SK-N-SH treated with all-trans-retinoic acid at 6 μM for 48 hours (cell line): ENCODE results near the gene MXRA8.

Experiments
- ATAC-seq: fragments of 200-7000 bp; cut with Tn5 transposase; 3 replicates; pipeline ENCODE4 v1.9.1; 2020; ENCODE audit warnings: mild to moderate bottlenecking, moderate library complexity
- ARNTL ChIP-seq: fragments of 450-650 bp; formaldehyde crosslinking; IDR thresholded peaks from 2 replicates; pipeline ENCODE4 v1.5.0; 2020; ENCODE audit warnings: low read depth, mild to moderate bottlenecking, moderate library complexity, borderline replicate concordance
- BACH2 ChIP-seq: fragments of 250-450 bp; sonication (Bioruptor Pico); IDR thresholded peaks from 2 replicates; pipeline ENCODE4 v1.9.0; 2021; ENCODE audit warnings: mild to moderate bottlenecking, borderline replicate concordance
- ESRRG ChIP-seq: fragments of 250-450 bp; sonication (Bioruptor Pico); IDR thresholded peaks from 2 replicates; pipeline ENCODE4 v1.6.1; 2021; ENCODE audit warnings: mild to moderate bottlenecking
- GLIS3 ChIP-seq: fragments of 250-450 bp; sonication (Bioruptor Pico); IDR thresholded peaks from 2 replicates; pipeline ENCODE4 v1.5.0; 2020; ENCODE audit warnings: mild to moderate bottlenecking, moderate library complexity
- ISL1 ChIP-seq: fragments of 250-450 bp; sonication (Bioruptor Pico); IDR thresholded peaks from 2 replicates; pipeline ENCODE4 v2.1.2; 2022; ENCODE audit warnings: mild to moderate bottlenecking, moderate library complexity
- OSR1 ChIP-seq: fragments of 250-450 bp; sonication (Bioruptor Pico); IDR thresholded peaks from 2 replicates; pipeline ENCODE4 v1.8.0; 2022; ENCODE audit warnings: moderate library complexity, mild to moderate bottlenecking, inconsistent platforms
- PATZ1 ChIP-seq: fragments of 250-450 bp; sonication (Bioruptor Pico); IDR thresholded peaks from 2 replicates; pipeline ENCODE4 v1.8.0; 2020; ENCODE audit warnings: mild to moderate bottlenecking, moderate library complexity, borderline replicate concordance
- POU6F1 ChIP-seq: fragments of 250-450 bp; sonication (Bioruptor Pico); IDR thresholded peaks from 2 replicates; pipeline ENCODE4 v1.8.0; 2021; ENCODE audit warnings: low read depth, mild to moderate bottlenecking, moderate library complexity, borderline replicate concordance
- PPARA ChIP-seq: fragments of 250-450 bp; sonication (Bioruptor Pico); IDR thresholded peaks from 2 replicates; pipeline ENCODE4 v1.5.0; 2020; ENCODE audit warnings: mild to moderate bottlenecking, borderline replicate concordance
- RARB ChIP-seq: fragments of 250-450 bp; sonication (Bioruptor Pico); IDR thresholded peaks from 2 replicates; pipeline ENCODE4 v1.8.0; 2021; ENCODE audit warnings: mild to moderate bottlenecking, moderate library complexity
- SNAI2 ChIP-seq: fragments of 250-450 bp; sonication (Bioruptor Pico); IDR thresholded peaks from 2 replicates; pipeline ENCODE4 v1.5.0; 2020; ENCODE audit warnings: mild to moderate bottlenecking, moderate library complexity
- TCF4 ChIP-seq: fragments of 250-450 bp; sonication (Bioruptor Pico); IDR thresholded peaks from 2 replicates; pipeline ENCODE4 v1.8.0; 2021; ENCODE audit warnings: mild to moderate bottlenecking, moderate library complexity, borderline replicate concordance
- TOX ChIP-seq: fragments of 250-450 bp; sonication (Bioruptor Pico); IDR thresholded peaks from 2 replicates; pipeline ENCODE4 v1.8.0; 2021; ENCODE audit warnings: mild to moderate bottlenecking, moderate library complexity, borderline replicate concordance
- ZC3H10 ChIP-seq: fragments of 250-450 bp; sonication (Bioruptor Pico); IDR thresholded peaks from 2 replicates; pipeline ENCODE4 v1.5.1; 2021; ENCODE audit warnings: mild to moderate bottlenecking, moderate library complexity
- ZFP3 ChIP-seq: fragments of 250-450 bp; sonication (Bioruptor Pico); IDR thresholded peaks from 2 replicates; pipeline ENCODE4 v1.5.0; 2020; ENCODE audit warnings: mild to moderate bottlenecking, moderate library complexity
- ZFP30 ChIP-seq: fragments of 450-650 bp; formaldehyde crosslinking; IDR thresholded peaks from 2 replicates; pipeline ENCODE4 v1.5.0; 2022; ENCODE audit warnings: mild to moderate bottlenecking, moderate library complexity
- ZNF565 ChIP-seq: fragments of 450-650 bp; formaldehyde crosslinking; conservative IDR thresholded peaks from 2 replicates; pipeline ENCODE4 v1.5.0; 2020; ENCODE audit warnings: low read depth, mild to moderate bottlenecking, moderate library complexity
- ZNF70 ChIP-seq: fragments of 450-650 bp; formaldehyde crosslinking; IDR thresholded peaks from 2 replicates; pipeline ENCODE4 v1.5.0; 2020; ENCODE audit warnings: mild to moderate bottlenecking, moderate library complexity
- ZNF8 ChIP-seq: fragments of 450-650 bp; formaldehyde crosslinking; IDR thresholded peaks from 2 replicates; pipeline ENCODE4 v1.5.0; 2020; ENCODE audit warnings: mild to moderate bottlenecking, moderate library complexity
- TF ChIP-seq, protein P1 (sequence below): fragments of 250-450 bp; sonication (Bioruptor Pico); IDR thresholded peaks from 2 replicates; pipeline ENCODE4 v1.5.1; 2021; ENCODE audit warnings: mild to moderate bottlenecking, moderate library complexity
- TF ChIP-seq, protein P2 (sequence below): fragments of 250-450 bp; sonication (Bioruptor Pico); IDR thresholded peaks from 2 replicates; pipeline ENCODE4 v1.5.1; 2020; ENCODE audit warnings: low read depth, mild to moderate bottlenecking, moderate library complexity
- TF ChIP-seq, protein P3 (sequence below): fragments of 250-450 bp; sonication (Bioruptor Pico); IDR thresholded peaks from 2 replicates; pipeline ENCODE4 v1.5.0; 2020; ENCODE audit warnings: mild to moderate bottlenecking, moderate library complexity

MXRA8 gene

GRCh38 chr1:1395166-1395565 is 36.8 kb upstream of the MXRA8 start:
- TF ChIP-seq ZC3H10 (CRISPR knock-in tag) (no peak), PATZ1 (CRISPR knock-in tag) (no peak), RARB (CRISPR knock-in tag) (no peak), POU6F1 (no peak), ZNF8 (CRISPR knock-in tag) (no peak), TCF4 (no peak), BACH2 (CRISPR knock-in tag) (no peak), ZFP3 (CRISPR knock-in tag) (no peak), ARNTL (CRISPR knock-in tag) (no peak), PPARA (CRISPR knock-in tag) (no peak), OSR1 (CRISPR knock-in tag) (no peak), SNAI2 (CRISPR knock-in tag) (no peak), ZNF565 (CRISPR knock-in tag) (no peak)
- TF ChIP-seq, protein P1, sequence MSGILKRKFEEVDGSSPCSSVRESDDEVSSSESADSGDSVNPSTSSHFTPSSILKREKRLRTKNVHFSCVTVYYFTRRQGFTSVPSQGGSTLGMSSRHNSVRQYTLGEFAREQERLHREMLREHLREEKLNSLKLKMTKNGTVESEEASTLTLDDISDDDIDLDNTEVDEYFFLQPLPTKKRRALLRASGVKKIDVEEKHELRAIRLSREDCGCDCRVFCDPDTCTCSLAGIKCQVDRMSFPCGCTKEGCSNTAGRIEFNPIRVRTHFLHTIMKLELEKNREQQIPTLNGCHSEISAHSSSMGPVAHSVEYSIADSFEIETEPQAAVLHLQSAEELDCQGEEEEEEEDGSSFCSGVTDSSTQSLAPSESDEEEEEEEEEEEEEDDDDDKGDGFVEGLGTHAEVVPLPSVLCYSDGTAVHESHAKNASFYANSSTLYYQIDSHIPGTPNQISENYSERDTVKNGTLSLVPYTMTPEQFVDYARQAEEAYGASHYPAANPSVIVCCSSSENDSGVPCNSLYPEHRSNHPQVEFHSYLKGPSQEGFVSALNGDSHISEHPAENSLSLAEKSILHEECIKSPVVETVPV, result no peak
- TF ChIP-seq, protein P2, sequence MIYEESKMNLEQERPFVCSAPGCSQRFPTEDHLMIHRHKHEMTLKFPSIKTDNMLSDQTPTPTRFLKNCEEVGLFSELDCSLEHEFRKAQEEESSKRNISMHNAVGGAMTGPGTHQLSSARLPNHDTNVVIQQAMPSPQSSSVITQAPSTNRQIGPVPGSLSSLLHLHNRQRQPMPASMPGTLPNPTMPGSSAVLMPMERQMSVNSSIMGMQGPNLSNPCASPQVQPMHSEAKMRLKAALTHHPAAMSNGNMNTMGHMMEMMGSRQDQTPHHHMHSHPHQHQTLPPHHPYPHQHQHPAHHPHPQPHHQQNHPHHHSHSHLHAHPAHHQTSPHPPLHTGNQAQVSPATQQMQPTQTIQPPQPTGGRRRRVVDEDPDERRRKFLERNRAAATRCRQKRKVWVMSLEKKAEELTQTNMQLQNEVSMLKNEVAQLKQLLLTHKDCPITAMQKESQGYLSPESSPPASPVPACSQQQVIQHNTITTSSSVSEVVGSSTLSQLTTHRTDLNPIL (CRISPR knock-in tag), result no peak
- ATAC-seq, result no peak

DNA sequence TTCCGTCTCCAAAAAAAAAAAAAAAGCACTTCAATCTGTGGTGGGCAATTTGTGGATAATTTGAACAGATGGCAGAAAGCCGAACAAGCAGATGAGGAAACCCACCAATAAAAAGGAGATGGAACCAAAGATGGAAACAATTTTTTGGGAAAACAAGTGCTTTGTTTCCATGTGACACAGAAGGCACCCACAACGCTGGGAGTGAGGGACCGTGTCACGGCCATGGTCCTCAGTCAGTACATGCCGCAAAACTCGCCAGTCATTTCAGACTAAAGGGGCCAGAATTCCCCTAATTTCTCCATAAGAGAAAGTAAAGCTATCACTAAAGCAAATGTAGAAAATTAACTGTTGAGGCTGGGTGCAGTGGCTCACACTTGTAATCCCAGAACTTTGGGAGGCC is 35.8 kb upstream of the MXRA8 start:
- ATAC-seq, result no peak
- TF ChIP-seq ZNF70 (CRISPR knock-in tag) (no peak), RARB (CRISPR knock-in tag) (no peak), ZNF565 (CRISPR knock-in tag) (no peak), BACH2 (CRISPR knock-in tag) (no peak), ZFP30 (CRISPR knock-in tag) (no peak), ZFP3 (CRISPR knock-in tag) (no peak), TOX (CRISPR knock-in tag) (no peak), ESRRG (CRISPR knock-in tag) (no peak), GLIS3 (CRISPR knock-in tag) (no peak), OSR1 (CRISPR knock-in tag) (no peak), ARNTL (CRISPR knock-in tag) (no peak), ZNF8 (CRISPR knock-in tag) (no peak), ZC3H10 (CRISPR knock-in tag) (no peak), PATZ1 (CRISPR knock-in tag) (no peak), ISL1 (CRISPR knock-in tag) (no peak)
- TF ChIP-seq, protein P1, result no peak
- TF ChIP-seq, protein P3, sequence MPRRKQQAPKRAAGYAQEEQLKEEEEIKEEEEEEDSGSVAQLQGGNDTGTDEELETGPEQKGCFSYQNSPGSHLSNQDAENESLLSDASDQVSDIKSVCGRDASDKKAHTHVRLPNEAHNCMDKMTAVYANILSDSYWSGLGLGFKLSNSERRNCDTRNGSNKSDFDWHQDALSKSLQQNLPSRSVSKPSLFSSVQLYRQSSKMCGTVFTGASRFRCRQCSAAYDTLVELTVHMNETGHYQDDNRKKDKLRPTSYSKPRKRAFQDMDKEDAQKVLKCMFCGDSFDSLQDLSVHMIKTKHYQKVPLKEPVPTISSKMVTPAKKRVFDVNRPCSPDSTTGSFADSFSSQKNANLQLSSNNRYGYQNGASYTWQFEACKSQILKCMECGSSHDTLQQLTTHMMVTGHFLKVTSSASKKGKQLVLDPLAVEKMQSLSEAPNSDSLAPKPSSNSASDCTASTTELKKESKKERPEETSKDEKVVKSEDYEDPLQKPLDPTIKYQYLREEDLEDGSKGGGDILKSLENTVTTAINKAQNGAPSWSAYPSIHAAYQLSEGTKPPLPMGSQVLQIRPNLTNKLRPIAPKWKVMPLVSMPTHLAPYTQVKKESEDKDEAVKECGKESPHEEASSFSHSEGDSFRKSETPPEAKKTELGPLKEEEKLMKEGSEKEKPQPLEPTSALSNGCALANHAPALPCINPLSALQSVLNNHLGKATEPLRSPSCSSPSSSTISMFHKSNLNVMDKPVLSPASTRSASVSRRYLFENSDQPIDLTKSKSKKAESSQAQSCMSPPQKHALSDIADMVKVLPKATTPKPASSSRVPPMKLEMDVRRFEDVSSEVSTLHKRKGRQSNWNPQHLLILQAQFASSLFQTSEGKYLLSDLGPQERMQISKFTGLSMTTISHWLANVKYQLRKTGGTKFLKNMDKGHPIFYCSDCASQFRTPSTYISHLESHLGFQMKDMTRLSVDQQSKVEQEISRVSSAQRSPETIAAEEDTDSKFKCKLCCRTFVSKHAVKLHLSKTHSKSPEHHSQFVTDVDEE (CRISPR knock-in tag), result no peak
- TF ChIP-seq, protein P2 (CRISPR knock-in tag), result no peak
